ENCODE measurements around the gene PRM2.

Gene PRM2

DNA sequence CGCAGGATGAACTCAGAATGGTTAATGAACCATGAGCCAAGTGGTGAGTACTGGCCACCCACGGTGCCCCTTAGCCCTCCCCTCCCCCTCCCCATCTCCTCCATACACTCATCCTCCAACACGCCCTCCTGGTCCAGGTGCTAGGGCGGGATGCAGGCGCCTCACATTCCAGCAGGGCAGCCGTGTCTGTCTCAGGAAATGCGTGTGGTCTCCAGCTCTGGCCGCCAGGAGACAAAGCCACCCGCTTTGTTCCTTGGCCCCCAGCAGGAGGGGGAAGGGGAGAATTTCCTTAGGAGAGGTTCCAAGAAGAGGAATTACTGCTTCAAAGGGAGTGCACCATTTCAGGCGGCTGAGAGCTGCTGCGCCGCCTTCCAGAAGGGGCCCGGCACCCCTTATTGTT lies 39.2 kb upstream of the PRM2 start:
- TF ChIP-seq TAF1 (IDR thresholded peaks at IDR 0.05; ENCODE audit: borderline replicate concordance, insufficient read depth, low read length), result no peak
- TF ChIP-seq, protein P1, sequence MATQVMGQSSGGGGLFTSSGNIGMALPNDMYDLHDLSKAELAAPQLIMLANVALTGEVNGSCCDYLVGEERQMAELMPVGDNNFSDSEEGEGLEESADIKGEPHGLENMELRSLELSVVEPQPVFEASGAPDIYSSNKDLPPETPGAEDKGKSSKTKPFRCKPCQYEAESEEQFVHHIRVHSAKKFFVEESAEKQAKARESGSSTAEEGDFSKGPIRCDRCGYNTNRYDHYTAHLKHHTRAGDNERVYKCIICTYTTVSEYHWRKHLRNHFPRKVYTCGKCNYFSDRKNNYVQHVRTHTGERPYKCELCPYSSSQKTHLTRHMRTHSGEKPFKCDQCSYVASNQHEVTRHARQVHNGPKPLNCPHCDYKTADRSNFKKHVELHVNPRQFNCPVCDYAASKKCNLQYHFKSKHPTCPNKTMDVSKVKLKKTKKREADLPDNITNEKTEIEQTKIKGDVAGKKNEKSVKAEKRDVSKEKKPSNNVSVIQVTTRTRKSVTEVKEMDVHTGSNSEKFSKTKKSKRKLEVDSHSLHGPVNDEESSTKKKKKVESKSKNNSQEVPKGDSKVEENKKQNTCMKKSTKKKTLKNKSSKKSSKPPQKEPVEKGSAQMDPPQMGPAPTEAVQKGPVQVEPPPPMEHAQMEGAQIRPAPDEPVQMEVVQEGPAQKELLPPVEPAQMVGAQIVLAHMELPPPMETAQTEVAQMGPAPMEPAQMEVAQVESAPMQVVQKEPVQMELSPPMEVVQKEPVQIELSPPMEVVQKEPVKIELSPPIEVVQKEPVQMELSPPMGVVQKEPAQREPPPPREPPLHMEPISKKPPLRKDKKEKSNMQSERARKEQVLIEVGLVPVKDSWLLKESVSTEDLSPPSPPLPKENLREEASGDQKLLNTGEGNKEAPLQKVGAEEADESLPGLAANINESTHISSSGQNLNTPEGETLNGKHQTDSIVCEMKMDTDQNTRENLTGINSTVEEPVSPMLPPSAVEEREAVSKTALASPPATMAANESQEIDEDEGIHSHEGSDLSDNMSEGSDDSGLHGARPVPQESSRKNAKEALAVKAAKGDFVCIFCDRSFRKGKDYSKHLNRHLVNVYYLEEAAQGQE (IDR thresholded peaks at IDR 0.05; ENCODE audit: insufficient read depth in 1 of 2, low read depth in 2 of 2, low read length in 2 of 2), result no peak
- no peak for TF ChIP-seq FOXP2 (optimal IDR thresholded peaks at IDR 0.05; ENCODE audit: borderline replicate concordance, extremely low read depth, extremely low read length, insufficient read depth)
- TF ChIP-seq POLR2AphosphoS5 (IDR thresholded peaks at IDR 0.05; ENCODE audit: low read depth, low read length), result no peak
- TF ChIP-seq SIN3A (IDR thresholded peaks at IDR 0.05; ENCODE audit: borderline replicate concordance, insufficient read depth, low read length), result no peak

DNA sequence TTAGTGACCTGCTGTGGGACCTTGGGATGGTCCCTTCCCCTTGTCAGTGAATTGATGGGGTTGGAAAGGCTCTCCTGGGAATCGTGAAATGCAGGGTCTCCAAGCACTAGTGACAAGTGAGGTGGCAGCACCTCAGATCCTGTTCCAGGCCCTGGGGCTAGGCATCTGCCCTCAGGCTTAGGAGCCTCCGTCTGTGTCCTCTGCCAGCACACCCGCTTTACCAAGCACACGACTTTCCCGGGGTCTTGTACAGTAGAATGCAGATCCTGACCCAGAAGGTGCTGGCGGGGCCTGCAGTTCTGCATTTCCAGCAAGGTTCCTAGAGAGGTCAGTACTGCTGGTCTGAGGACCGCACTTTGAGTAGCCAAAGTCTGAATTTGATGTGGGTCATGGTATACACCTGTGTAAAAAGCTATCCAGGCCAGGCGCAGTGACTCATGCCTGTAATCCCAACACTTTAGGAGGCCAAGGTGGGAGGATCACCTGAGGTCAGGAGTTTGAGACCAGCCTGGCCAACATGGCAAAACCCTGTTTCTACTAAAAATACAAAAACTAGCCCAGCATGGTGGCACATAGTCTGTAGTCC lies 38.1 kb upstream of the PRM2 start:
- TF ChIP-seq TAF1 (IDR thresholded peaks at IDR 0.05; ENCODE audit: borderline replicate concordance, insufficient read depth, low read length), result no peak
- no peak for TF ChIP-seq SIN3A (IDR thresholded peaks at IDR 0.05; ENCODE audit: borderline replicate concordance, insufficient read depth, low read length)
- TF ChIP-seq, protein P1 (IDR thresholded peaks at IDR 0.05; ENCODE audit: insufficient read depth in 1 of 2, low read depth in 2 of 2, low read length in 2 of 2), result no peak
- TF ChIP-seq FOXP2 (optimal IDR thresholded peaks at IDR 0.05; ENCODE audit: borderline replicate concordance, extremely low read depth, extremely low read length, insufficient read depth), result no peak
- TF ChIP-seq POLR2AphosphoS5 (IDR thresholded peaks at IDR 0.05; ENCODE audit: low read depth, low read length), result no peak

DNA sequence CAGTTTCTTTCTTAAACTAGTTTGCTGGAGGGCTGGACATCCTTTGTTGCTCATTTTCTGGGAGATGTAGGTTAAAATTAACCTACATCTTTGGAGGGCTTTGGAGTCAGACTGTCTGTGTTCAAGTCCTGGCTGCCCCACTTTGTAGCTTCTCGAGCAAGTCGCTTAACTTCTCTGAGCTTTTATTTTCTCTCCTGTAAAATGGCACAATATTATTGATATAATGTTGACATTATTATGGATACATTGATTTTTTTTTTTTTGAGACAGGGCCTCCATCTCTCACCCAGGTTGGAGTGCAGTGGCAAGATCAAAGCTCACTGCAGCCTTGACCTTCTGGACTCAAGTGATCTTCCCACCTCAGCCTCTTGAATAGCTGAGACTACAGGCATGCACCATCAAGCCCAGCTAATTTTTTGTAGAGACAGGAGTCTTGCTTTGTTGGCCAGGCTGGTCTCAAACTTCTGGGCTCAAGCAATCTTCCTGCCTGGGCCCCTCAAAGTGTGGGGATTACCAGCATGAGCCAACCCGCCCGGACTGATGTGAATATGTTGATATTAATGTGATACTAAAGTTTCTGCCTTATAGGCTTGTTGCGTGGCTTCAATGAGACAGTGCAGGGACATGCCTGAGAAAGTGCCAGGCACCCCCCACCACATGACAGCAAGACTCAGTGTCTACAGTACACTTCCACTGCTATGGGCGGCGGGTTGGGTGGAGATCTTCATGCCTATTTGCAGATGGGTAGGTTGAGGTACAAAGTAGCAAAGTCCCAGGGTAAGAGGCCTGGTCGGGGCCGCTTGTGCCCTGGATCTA lies 37.4 kb upstream of the PRM2 start:
- TF ChIP-seq TAF1 (IDR thresholded peaks at IDR 0.05; ENCODE audit: borderline replicate concordance, insufficient read depth, low read length), result no peak
- TF ChIP-seq POLR2AphosphoS5 (IDR thresholded peaks at IDR 0.05; ENCODE audit: low read depth, low read length), result no peak
- TF ChIP-seq, protein P1 (IDR thresholded peaks at IDR 0.05; ENCODE audit: insufficient read depth in 1 of 2, low read depth in 2 of 2, low read length in 2 of 2), result no peak
- TF ChIP-seq SIN3A (IDR thresholded peaks at IDR 0.05; ENCODE audit: borderline replicate concordance, insufficient read depth, low read length), result no peak
- no peak for TF ChIP-seq FOXP2 (optimal IDR thresholded peaks at IDR 0.05; ENCODE audit: borderline replicate concordance, extremely low read depth, extremely low read length, insufficient read depth)

DNA sequence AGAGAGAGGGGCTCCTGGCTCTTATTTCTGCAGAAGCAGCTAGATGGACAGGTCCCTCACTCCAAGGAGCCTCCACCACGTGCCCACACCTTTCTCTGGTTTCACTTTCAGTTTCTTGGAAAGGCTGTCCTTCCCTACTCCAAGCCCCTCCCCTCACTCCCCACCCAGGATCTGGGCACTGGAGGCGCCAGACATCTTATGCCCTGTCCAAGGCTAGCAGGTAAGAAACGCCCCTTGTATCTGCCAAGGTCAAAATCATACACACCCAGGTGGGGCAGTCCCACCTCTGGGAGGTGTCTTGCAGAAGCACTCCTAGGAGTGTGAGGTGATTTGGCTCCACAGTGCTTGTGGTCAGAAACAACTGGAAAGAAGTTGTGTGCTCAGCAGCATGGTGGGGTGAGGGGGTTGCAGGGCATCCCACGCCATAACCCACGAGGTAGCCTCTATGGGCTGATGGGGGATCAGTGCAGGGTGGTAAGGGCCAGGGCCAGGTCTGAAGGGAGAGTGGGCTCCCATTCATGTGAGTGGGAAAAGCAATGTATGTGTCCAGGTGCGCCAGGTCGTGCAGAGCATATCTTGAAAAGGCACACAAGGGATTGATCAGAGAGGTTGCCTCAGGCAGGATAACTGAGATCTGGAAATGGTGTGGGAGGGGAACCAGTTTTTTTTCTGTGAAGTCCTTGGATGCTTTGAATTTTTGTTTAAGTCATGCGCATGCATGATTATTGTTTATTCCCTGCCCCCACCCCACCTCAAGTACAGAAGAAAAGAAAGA lies 36.6 kb upstream of the PRM2 start:
- TF ChIP-seq POLR2AphosphoS5 (IDR thresholded peaks at IDR 0.05; ENCODE audit: low read depth, low read length) (no peak), TAF1 (IDR thresholded peaks at IDR 0.05; ENCODE audit: borderline replicate concordance, insufficient read depth, low read length) (no peak), SIN3A (IDR thresholded peaks at IDR 0.05; ENCODE audit: borderline replicate concordance, insufficient read depth, low read length) (no peak), FOXP2 (optimal IDR thresholded peaks at IDR 0.05; ENCODE audit: borderline replicate concordance, extremely low read depth, extremely low read length, insufficient read depth) (no peak)
- TF ChIP-seq, protein P1 (IDR thresholded peaks at IDR 0.05; ENCODE audit: insufficient read depth in 1 of 2, low read depth in 2 of 2, low read length in 2 of 2), result no peak

Data from PFSK-1 (cell line).